ENCODE data around the gene KCTD3. TPM values are rescaled to one million over a fixed set of nuclear protein-coding genes. Genes with fewer than 3 reads are reported as not detected.

The KCTD3 gene
- total and polyA plus RNA-seq, 2 of the 13 experiments (the other 11 are each of a cell fraction or from before 2014, with no cell fraction given) = 49.8 to 68.1 TPM

DNA sequence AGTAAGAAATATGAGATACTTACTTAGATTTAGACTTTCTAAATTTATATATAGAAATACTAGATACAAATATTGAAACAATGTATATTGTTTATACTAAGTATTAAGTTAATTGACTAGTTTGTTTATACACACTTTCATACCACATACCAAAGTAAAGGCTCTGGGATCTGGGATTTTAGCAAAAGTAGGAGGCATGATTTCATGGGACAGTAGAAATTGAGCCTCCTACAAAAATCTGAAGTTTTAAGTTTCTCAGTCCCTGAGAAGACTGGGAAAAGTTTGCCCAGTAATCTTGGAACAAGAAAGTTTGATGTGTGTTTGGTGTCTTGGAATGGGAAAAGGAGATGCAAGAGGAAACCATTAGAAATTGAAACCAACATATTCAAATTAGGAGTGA is 30.9 kb downstream of the KCTD3 start (continued):
- TF ChIP-seq ZNF318 (CRISPR knock-in tag; IDR thresholded peaks at IDR 0.05) = no peak
- no peak for TF ChIP-seq SOX13 (IDR thresholded peaks at IDR 0.05)
- TF ChIP-seq SOX13 (CRISPR knock-in tag; conservative IDR thresholded peaks at IDR 0.05 in 1 of 2, IDR thresholded peaks at IDR 0.05 in 1 of 2) = no peak
- no peak for TF ChIP-seq NFRKB (IDR thresholded peaks at IDR 0.05)
- TF ChIP-seq, protein P1, sequence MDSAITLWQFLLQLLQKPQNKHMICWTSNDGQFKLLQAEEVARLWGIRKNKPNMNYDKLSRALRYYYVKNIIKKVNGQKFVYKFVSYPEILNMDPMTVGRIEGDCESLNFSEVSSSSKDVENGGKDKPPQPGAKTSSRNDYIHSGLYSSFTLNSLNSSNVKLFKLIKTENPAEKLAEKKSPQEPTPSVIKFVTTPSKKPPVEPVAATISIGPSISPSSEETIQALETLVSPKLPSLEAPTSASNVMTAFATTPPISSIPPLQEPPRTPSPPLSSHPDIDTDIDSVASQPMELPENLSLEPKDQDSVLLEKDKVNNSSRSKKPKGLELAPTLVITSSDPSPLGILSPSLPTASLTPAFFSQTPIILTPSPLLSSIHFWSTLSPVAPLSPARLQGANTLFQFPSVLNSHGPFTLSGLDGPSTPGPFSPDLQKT (CRISPR knock-in tag; IDR thresholded peaks at IDR 0.05; ENCODE audit: borderline replicate concordance) = no peak
- TF ChIP-seq, protein P2, sequence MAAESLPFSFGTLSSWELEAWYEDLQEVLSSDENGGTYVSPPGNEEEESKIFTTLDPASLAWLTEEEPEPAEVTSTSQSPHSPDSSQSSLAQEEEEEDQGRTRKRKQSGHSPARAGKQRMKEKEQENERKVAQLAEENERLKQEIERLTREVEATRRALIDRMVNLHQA (CRISPR knock-in tag; IDR thresholded peaks at IDR 0.05) = no peak
- no peak for TF ChIP-seq FOXP1 (IDR thresholded peaks at IDR 0.05)
- TF ChIP-seq FOXP1 (CRISPR knock-in tag; IDR thresholded peaks at IDR 0.05) = no peak
- TF ChIP-seq, protein P3, sequence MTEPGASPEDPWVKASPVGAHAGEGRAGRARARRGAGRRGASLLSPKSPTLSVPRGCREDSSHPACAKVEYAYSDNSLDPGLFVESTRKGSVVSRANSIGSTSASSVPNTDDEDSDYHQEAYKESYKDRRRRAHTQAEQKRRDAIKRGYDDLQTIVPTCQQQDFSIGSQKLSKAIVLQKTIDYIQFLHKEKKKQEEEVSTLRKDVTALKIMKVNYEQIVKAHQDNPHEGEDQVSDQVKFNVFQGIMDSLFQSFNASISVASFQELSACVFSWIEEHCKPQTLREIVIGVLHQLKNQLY (CRISPR knock-in tag; IDR thresholded peaks at IDR 0.05) = no peak
- no peak for TF ChIP-seq ZNF337 (CRISPR knock-in tag; IDR thresholded peaks at IDR 0.05; ENCODE audit: borderline replicate concordance, low read depth)
- TF ChIP-seq E2F5 (CRISPR knock-in tag; conservative IDR thresholded peaks at IDR 0.05) = no peak
- TF ChIP-seq NPAS2 (CRISPR knock-in tag; IDR thresholded peaks at IDR 0.05; ENCODE audit: borderline replicate concordance) = no peak

Data from HepG2 (cell line).